Keratinocyte (primary cell): ENCODE measurements around the gene AGAP5. TPM values are rescaled to one million over a fixed set of nuclear protein-coding genes. Genes with fewer than 3 reads are reported as not detected.

Experiments
- DNase-seq: peaks from one replicate; pipeline ENCODE4 v3.0.0-alpha.2; 2011; ENCODE audit warnings: low read depth, missing footprints, low spot score
- FAIRE-seq: peaks from 2 replicates; lab custom pipeline; 2011; peaks lifted over from hg19 to GRCh38; lab: Jason Lieb, UNC
- H2AFZ ChIP-seq: 2 replicates; pipeline ENCODE4 v1.6.0; 2012; ENCODE audit warnings: low read length, control low read depth, inconsistent platforms; ENCODE audit not compliant: control insufficient read depth
- H3K27ac ChIP-seq: 2 replicates; pipeline ENCODE4 v1.5.1; 2011; ENCODE audit warnings: low read length; ENCODE audit not compliant: control insufficient read depth, insufficient read depth
- H3K27me3 ChIP-seq: 3 replicates; pipeline ENCODE4 v1.6.0; 2011; ENCODE audit warnings: low read length; ENCODE audit not compliant: control insufficient read depth, insufficient read depth; ENCODE audit errors: extremely low read depth
- H3K36me3 ChIP-seq, 2 experiments: 2 replicates in 1 of 2; 3 replicates in 1 of 2; pipeline ENCODE4 v1.5.1; 2011; ENCODE audit warnings: low read length in 2 of 2, mild to moderate bottlenecking in 1 of 2; ENCODE audit not compliant: control insufficient read depth in 2 of 2, insufficient read depth in 2 of 2; ENCODE audit errors: extremely low read depth in 1 of 2
- H3K4me1 ChIP-seq: 3 replicates; pipeline ENCODE4 v1.5.1; 2011; ENCODE audit warnings: low read length; ENCODE audit not compliant: control insufficient read depth, insufficient read depth; ENCODE audit errors: extremely low read depth
- H3K4me2 ChIP-seq: 3 replicates; pipeline ENCODE4 v1.6.0; 2011; ENCODE audit warnings: low read depth, low read length; ENCODE audit not compliant: control insufficient read depth, insufficient read depth; ENCODE audit errors: extremely low read depth
- H3K4me3 ChIP-seq, 3 experiments: fragments of 200-600 bp in 1 of 3; sonication (generic) in 1 of 3; 2 replicates in 2 of 3; 3 replicates in 1 of 3; pipeline ENCODE4 v1.5.1; 2011 to 2016; ENCODE audit warnings: low read length in 3 of 3, mild to moderate bottlenecking in 3 of 3, control low read depth in 2 of 3, inconsistent platforms in 1 of 3, low read depth in 1 of 3, mixed read lengths in 1 of 3, mixed run types in 1 of 3, moderate library complexity in 1 of 3; ENCODE audit not compliant: control insufficient read depth in 2 of 3, insufficient read depth in 2 of 3; ENCODE audit errors: extremely low read depth in 1 of 3
- H3K79me2 ChIP-seq: 2 replicates; pipeline ENCODE4 v1.6.0; 2012; ENCODE audit warnings: low read length; ENCODE audit not compliant: control insufficient read depth, insufficient read depth
- H3K9ac ChIP-seq: 3 replicates; pipeline ENCODE4 v1.6.0; 2011; ENCODE audit warnings: low read length; ENCODE audit not compliant: control insufficient read depth, insufficient read depth; ENCODE audit errors: extremely low read depth
- H3K9me1 ChIP-seq: 3 replicates; pipeline ENCODE4 v1.6.0; 2011; ENCODE audit warnings: low read length; ENCODE audit not compliant: control insufficient read depth, insufficient read depth; ENCODE audit errors: extremely low read depth
- H3K9me3 ChIP-seq: 2 replicates; pipeline ENCODE4 v1.5.1; 2012; ENCODE audit warnings: low read depth, low read length; ENCODE audit not compliant: control insufficient read depth
- H4K20me1 ChIP-seq: 3 replicates; pipeline ENCODE4 v1.6.0; 2011; ENCODE audit warnings: low read length; ENCODE audit not compliant: control insufficient read depth, insufficient read depth; ENCODE audit errors: extremely low read depth
- EZH2 ChIP-seq: IDR thresholded peaks from one replicate; pipeline ENCODE4 v1.6.1; 2012; ENCODE audit warnings: inconsistent platforms, mild to moderate bottlenecking, low read length, moderate library complexity
- dilution Hi-C: fragments of 300-500 bp; cut with MboI; formaldehyde crosslinking; loops from one replicate; pipeline ENCODE4 v1.7.0; 2020; ENCODE audit warnings: low sequenced_read_pairs; ENCODE audit not compliant: extremely low pct_ligation_motif_present
- polyA plus RNA-seq, 5 experiments: library from polyadenylated mRNA; depleted of rRNA in 3 of 5; stranded (reverse) in 3 of 5; stranded (forward) in 1 of 5; unstranded in 1 of 5; fragments of >200 nt; gene quantifications; 1 replicate in 1 of 5; 2 replicates in 3 of 5; 3 replicates in 1 of 5; pipeline versions ENCODE4 v1.2.1 to v1.2.3, GENCODE V29; 2011 to 2012; ENCODE audit warnings: missing spikeins in 2 of 5, low read depth in 1 of 5, low replicate concordance in 1 of 5
- TF ChIP-seq, protein P1 (sequence below), 3 experiments: IDR thresholded peaks in 1 of 3; conservative IDR thresholded peaks in 1 of 3; optimal IDR thresholded peaks in 1 of 3; 2 replicates in 2 of 3; 3 replicates in 1 of 3; pipeline versions ENCODE3 to v1.5.1; 2011; ENCODE audit warnings: low read length in 3 of 3, mild to moderate bottlenecking in 3 of 3, moderate library complexity in 2 of 3, control low read depth in 1 of 3, inconsistent platforms in 1 of 3; ENCODE audit not compliant: insufficient read depth in 2 of 3; ENCODE audit errors: extremely low read depth in 1 of 3

AGAP5 gene
- polyA plus RNA-seq, 1 donor (not counting 4 experiments of a cell fraction or from before 2014, with no cell fraction given): 3.6 TPM

GRCh38 chr10:73655990-73656298, 42.0 kb downstream of the AGAP5 start, which contains the start of gene SYNPO2L:
TSS of gene SYNPO2L (minus strand) at chr10:73656029. CDS start at chr10:73655922, 107 bp downstream.
- Histone ChIP-seq H3K9ac (no peak within 1 kb of the TSS), H3K4me1 (no peaks in the 10 kb centered on the region), H3K9me3 (no peaks in the 10 kb centered on the region), H3K79me2 (no peaks in the 10 kb centered on the region), H3K9me1 (no peaks in the 10 kb centered on the region), H3K4me2 (no peak within 1 kb of the TSS), H3K27me3 (no peaks in the 10 kb centered on the region), H3K27ac (no peak within 1 kb of the TSS), H3K4me3 (no peak within 1 kb of the TSS), H2AFZ (no peak within 1 kb of the TSS), H3K36me3 (no peaks in the 10 kb centered on the region), H4K20me1 (no peaks in the 10 kb centered on the region)
- DNase-seq (no peak), FAIRE-seq (no peak)
- TF ChIP-seq, protein P1, sequence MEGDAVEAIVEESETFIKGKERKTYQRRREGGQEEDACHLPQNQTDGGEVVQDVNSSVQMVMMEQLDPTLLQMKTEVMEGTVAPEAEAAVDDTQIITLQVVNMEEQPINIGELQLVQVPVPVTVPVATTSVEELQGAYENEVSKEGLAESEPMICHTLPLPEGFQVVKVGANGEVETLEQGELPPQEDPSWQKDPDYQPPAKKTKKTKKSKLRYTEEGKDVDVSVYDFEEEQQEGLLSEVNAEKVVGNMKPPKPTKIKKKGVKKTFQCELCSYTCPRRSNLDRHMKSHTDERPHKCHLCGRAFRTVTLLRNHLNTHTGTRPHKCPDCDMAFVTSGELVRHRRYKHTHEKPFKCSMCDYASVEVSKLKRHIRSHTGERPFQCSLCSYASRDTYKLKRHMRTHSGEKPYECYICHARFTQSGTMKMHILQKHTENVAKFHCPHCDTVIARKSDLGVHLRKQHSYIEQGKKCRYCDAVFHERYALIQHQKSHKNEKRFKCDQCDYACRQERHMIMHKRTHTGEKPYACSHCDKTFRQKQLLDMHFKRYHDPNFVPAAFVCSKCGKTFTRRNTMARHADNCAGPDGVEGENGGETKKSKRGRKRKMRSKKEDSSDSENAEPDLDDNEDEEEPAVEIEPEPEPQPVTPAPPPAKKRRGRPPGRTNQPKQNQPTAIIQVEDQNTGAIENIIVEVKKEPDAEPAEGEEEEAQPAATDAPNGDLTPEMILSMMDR (optimal IDR thresholded peaks at IDR 0.05 in 1 of 3, IDR thresholded peaks at IDR 0.05 in 1 of 3, conservative IDR thresholded peaks at IDR 0.05 in 1 of 3; ENCODE audit: extremely low read depth in 1 of 3, insufficient read depth in 2 of 3, low read length in 3 of 3): no peak
- no peak for TF ChIP-seq EZH2
- dilution Hi-C loops: no loop called here

DNA sequence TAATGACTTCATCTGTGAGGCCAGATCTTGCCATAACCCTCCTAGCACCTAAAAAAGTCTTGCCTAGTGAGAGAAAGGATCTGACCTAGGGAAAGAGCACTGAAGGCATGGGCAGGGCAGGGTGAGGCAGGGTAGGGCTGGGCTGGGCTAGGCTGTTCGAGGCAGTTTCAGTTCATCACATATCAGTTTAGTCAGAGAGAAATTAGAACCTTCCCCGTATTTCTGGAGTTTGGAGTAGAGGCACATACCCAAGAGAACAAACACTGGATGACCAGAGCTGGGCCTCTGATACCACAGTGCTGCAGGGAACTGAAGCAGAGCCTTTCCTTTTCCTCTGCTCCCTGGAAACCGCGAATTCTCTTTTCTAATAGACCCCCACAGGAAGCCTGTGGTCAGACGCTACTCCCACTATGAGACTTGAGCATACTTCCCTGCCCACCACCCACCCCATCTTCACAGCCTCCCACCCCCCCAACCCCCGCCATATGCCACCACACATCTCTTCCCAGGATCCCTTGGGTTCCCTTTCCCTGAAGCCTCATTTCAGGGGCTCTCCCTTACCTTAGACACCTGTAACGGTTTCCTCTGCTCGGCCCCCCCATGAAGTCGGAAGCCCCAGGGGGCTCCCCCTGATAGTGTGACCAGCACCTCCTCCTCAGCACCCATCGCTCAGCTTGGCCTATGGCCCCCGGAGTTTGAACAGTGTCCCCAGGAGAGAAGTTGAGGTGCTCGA, 42.5 kb downstream of the AGAP5 start:
- DNase-seq: no peak
- H3K79me2 ChIP-seq: no peaks in the 10 kb centered on the region
- H3K4me3 ChIP-seq: no peak overlapping the region
- no peaks in the 10 kb centered on the region for H4K20me1 ChIP-seq
- no peak overlapping the region for H3K4me2 ChIP-seq
- no peaks in the 10 kb centered on the region for H3K4me1 ChIP-seq
- no peaks in the 10 kb centered on the region for H3K9me1 ChIP-seq
- FAIRE-seq: no peak
- H2AFZ ChIP-seq: no peak overlapping the region
- H3K36me3 ChIP-seq: no peaks in the 10 kb centered on the region
- no peak for TF ChIP-seq EZH2
- TF ChIP-seq, protein P1 (optimal IDR thresholded peaks at IDR 0.05 in 1 of 3, IDR thresholded peaks at IDR 0.05 in 1 of 3, conservative IDR thresholded peaks at IDR 0.05 in 1 of 3; ENCODE audit: extremely low read depth in 1 of 3, insufficient read depth in 2 of 3, low read length in 3 of 3): no peak
- no peak overlapping the region for H3K27ac ChIP-seq
- H3K9me3 ChIP-seq: no peaks in the 10 kb centered on the region
- dilution Hi-C loops: no loop called here
- no peaks in the 10 kb centered on the region for H3K27me3 ChIP-seq
- no peak overlapping the region for H3K9ac ChIP-seq
